ENCODE results near the gene CASS4.

CASS4 gene

GRCh38 chr20:56445130-56445529 lies 33.1 kb downstream of the CASS4 start:
- no peak for DNase-seq (ENCODE audit: low read depth in 2 of 2)

GRCh38 chr20:56445540-56445939 lies 33.5 kb downstream of the CASS4 start:
- DNase-seq (ENCODE audit: low read depth in 2 of 2) = no peak

DNA sequence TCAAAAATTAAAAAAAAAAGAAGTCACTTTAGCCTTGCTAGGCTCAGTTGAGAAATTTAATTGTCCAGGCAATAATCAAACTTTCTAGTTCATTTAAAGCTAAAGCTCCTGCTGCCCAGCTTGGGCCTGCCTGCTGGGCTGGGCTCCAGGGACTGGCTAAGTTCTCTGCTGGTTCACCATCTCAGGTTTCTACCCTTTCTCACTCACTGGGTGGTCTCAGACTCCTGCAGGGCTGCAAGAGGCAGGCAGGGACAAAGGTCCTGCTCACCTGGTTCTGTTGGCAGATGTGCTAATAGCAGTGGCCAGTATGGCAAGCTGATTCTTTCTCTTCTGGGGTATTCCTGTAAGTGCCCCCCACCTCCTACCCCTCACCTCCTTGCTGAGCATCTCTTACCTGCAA lies 35.2 kb downstream of the CASS4 start:
- no peak for DNase-seq (ENCODE audit: low read depth in 2 of 2)

DNA sequence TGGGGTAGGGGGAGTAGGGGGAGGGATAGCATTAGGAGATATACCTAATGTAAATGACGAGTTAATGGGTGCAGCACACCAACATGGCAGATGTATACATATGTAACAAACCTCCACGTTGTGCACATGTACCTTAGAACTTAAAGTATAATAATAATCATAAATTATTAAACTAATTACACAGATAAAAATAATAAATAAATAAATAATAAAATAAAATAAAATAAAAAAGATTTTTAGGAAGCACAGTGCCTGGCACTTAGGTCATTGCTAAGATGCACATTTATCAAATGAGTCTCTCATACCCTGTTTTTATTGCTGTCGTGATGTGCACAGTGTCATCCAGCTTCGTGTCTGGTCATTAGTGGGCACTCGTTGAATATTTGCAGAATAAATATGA lies 37.4 kb downstream of the CASS4 start:
- no peak for DNase-seq (ENCODE audit: low read depth in 2 of 2)

- no peak for DNase-seq (ENCODE audit: low read depth in 2 of 2)
Measured at GRCh38 chr20:56451056-56451765, 39.2 kb downstream of the CASS4 start.

DNA sequence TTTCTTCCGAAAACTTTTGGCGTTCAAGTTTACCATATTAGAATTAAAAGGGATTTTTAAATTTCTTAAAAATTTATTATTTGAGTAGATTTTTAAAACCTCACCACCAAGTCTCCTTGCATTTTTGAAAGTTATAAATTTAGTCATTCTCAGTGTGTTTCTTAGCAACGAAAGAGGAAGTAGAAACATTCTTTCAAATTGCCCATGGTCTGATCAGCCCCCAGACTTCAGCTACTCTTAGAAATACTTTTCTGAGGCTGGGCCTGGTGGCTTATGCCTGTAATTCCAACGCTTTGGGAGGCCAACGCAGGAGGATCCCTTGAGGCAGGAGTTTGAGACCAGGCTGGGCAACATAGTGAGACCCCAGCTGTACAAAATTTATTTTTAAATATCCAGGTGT lies 41.3 kb downstream of the CASS4 start:
- no peak for DNase-seq (ENCODE audit: low read depth in 2 of 2)

- no peak for DNase-seq (ENCODE audit: low read depth in 2 of 2)
Measured at GRCh38 chr20:56454754-56455153, 42.7 kb downstream of the CASS4 start.

DNA sequence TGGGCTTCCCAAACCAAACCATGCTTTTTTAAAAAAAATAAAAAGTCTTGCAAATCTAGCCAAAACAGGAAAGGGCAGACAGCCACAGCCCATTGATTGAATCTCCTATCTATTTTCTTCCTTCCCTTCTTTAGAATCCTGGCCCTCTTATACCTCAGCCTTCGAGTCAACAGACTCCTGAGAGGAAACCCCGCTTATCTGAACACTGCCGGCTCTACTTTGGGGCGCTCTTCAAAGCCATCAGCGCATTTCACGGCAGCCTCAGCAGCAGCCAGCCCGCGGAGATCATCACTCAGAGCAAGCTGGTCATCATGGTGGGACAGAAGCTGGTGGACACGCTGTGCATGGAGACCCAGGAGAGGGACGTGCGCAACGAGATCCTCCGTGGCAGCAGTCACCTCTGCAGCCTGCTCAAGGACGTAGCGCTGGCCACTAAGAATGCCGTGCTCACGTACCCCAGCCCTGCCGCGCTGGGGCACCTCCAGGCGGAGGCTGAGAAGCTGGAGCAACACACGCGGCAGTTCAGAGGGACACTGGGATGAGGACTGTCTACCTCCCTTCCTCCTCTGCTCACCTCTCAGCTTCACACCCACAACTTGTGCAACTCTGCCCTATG lies 46.3 kb downstream of the CASS4 start:
- DNase-seq (ENCODE audit: low read depth in 2 of 2) = no peak

- peak in 1 of 2 donors; percentile 6 for DNase-seq (ENCODE audit: low read depth in 2 of 2)
Measured at GRCh38 chr20:56460459-56460858, 48.4 kb downstream of the CASS4 start.

DNA sequence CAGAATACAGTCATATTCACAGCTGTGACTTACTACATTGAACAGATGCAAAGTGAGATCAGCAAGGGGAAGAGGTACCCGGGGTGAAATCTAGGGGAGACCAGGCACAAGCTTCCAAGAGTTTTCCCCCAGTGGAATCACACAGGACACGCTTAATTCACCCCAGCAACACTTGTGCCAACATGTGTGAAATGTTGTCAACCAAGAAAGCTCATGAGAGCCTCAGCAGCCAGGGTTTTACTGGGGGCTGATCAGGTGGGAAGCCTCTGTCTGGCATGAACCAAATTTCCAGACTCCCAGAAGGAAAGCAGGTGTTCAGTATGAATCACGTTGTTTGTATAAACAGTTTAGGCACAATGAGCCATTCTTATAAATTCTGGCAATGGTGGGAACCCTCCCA lies 49.5 kb downstream of the CASS4 start:
- no peak for DNase-seq (ENCODE audit: low read depth in 2 of 2)

GRCh38 chr20:56463428-56463827 lies 51.4 kb downstream of the CASS4 start:
- DNase-seq (ENCODE audit: low read depth in 2 of 2) = no peak

- no peak for DNase-seq (ENCODE audit: low read depth in 2 of 2)
Measured at GRCh38 chr20:56465997-56466396, 53.9 kb downstream of the CASS4 start.

- DNase-seq (ENCODE audit: low read depth in 2 of 2) = no peak
Measured at GRCh38 chr20:56467968-56468315, 55.9 kb downstream of the CASS4 start.

- DNase-seq (ENCODE audit: low read depth in 2 of 2) = peak; percentile 94 to 96
Measured at GRCh38 chr20:56468316-56469076, 56.4 kb downstream of the CASS4 start, which contains the start of gene RTF2. RTF2 (plus strand) TSS chr20:56468627; CDS start chr20:56468698, 71 bp downstream.

- DNase-seq (ENCODE audit: low read depth in 2 of 2) = no peak
Measured at GRCh38 chr20:56469077-56469449, 57.0 kb downstream of the CASS4 start.

DNA sequence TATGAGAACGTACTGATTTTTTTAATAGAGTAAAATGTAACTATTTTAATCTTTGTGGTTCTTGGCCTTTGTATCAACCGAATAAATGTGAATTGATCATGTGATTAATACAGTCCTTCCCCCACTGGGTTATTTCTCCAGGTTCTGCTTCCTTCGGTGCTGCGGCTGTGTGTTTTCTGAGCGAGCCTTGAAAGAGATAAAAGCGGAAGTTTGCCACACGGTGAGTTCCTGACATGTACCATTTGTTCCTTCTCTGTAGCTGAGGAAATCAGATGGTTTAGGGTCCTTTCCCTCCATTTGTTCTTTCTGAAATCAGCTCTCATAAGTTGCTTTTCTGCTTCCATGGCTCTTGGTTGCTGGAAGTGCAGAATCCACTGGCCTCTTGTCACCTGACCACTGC lies 71.9 kb downstream of the CASS4 start:
- no peak for DNase-seq (ENCODE audit: low read depth in 2 of 2)

DNA sequence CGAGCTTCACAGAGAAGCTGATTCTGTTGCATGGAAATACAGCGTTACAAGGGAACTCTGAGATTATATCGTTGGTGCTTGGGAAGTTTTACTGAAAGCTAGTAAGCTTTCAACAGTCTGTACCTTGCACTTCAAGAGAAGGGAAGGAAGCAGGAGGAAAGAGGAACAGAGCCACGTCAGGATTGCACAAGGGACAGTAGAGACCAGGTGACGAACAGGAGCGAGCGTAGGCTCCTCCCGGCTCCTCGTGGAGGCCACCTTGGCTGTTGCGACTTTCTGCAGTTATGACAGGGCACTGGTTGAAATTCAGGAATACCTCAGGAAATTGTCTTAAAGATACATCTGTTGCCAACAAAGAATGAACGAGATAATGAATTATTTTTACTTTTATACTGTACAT lies 75.2 kb downstream of the CASS4 start:
- no peak for DNase-seq (ENCODE audit: low read depth in 2 of 2)

- DNase-seq (ENCODE audit: low read depth in 2 of 2) = no peak
Measured at GRCh38 chr20:56488566-56488965, 76.5 kb downstream of the CASS4 start.

GRCh38 chr20:56501116-56501515 lies 89.1 kb downstream of the CASS4 start:
- DNase-seq (ENCODE audit: low read depth in 2 of 2) = no peak

DNA sequence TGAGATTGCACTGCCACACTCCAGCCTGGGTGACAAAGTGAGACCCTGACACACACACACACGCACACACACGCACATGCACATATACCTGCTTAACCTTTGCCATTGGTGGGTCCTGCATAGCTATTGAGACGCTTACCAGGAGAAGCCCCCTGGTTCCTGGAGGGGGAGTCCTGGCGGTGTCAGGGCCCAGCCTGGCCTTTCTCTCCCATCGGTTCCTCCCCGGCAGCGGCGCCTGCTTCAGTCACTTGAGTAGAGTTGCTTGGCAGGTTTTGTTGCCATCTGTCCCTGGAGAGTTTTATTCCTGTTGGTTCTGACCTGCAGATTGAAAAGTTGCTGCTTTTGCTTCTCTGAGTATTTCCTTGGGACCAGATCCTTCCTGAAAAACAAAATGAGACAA lies 91.9 kb downstream of the CASS4 start:
- no peak for DNase-seq (ENCODE audit: low read depth in 2 of 2)

GRCh38 chr20:56504373-56505005 lies 92.4 kb downstream of the CASS4 start:
- peak in 1 of 2 donors; percentile 5 for DNase-seq (ENCODE audit: low read depth in 2 of 2)

DNA sequence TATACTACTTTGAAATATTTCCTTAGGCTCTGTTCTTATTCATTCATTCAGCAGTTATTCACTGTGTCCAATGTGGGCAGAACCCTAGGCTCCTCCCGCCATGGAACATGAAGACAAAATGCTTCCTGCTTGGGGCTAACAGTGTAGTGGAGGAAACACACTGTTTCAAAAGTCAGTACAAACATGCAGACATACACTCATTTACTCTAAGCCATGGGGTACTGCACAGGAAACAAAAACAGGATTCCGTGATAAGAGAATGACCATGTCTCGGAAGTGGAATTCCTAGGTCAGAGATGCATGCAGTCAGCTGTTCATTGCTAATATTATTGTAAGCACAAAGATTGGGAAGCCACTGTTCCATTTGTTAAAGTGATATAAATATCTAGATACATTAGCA lies 94.0 kb downstream of the CASS4 start:
- no peak for DNase-seq (ENCODE audit: low read depth in 2 of 2)

All from stimulated activated CD8-positive, alpha-beta memory T cell treated with anti-CD3 and anti-CD28 coated beads, Interleukin-7, amount 100 ng/mL, for 1 hour (primary cell).